ENCODE measurements around the gene LDB2. TPM values are rescaled to one million over a fixed set of nuclear protein-coding genes. Genes with fewer than 3 reads are reported as not detected.

LDB2 gene
- total RNA-seq, 4 donors from 2014 or later, result 7.0 to 26.4 (median 18.1) TPM

DNA sequence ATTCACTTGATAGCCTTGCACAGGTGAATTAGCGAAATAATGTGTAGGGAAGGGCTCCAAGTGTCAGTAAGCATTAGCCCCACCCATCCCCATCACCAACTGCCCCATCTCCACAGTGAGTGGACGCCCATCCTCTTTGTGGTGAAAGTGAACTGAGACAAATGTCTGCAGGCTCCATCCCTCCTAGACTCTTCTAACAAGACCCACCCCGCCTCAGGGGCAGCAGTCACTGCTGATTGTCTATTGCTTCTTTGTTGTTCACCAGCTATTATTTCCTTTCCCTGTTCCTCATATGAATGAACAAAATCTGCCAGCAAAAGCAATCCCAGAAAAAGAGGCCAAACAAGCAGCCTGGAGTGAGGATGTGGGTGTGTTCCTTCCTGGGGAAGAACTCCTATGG lies 96.4 kb downstream of the LDB2 start:
- Histone ChIP-seq H3K27ac (no peak overlapping the region), H3K4me3 (no peak overlapping the region), H3K36me3 (no peaks in the 10 kb centered on the region), H3K4me1 (no peaks in the 10 kb centered on the region), H3K27me3 (no peaks in the 10 kb centered on the region), H3K9me3 (no peaks in the 10 kb centered on the region)
- DNase-seq (no peak), ATAC-seq (no peak)
- in situ Hi-C loops (cut with MboI; ENCODE audit: low sequenced_read_pairs in 4 of 4), result no loop called here
- intact Hi-C loops (cut with DNase I; ENCODE audit: low total_unique reads), result no loop called here
- no peak for TF ChIP-seq POLR2A (IDR thresholded peaks at IDR 0.05)
- TF ChIP-seq, protein P1, sequence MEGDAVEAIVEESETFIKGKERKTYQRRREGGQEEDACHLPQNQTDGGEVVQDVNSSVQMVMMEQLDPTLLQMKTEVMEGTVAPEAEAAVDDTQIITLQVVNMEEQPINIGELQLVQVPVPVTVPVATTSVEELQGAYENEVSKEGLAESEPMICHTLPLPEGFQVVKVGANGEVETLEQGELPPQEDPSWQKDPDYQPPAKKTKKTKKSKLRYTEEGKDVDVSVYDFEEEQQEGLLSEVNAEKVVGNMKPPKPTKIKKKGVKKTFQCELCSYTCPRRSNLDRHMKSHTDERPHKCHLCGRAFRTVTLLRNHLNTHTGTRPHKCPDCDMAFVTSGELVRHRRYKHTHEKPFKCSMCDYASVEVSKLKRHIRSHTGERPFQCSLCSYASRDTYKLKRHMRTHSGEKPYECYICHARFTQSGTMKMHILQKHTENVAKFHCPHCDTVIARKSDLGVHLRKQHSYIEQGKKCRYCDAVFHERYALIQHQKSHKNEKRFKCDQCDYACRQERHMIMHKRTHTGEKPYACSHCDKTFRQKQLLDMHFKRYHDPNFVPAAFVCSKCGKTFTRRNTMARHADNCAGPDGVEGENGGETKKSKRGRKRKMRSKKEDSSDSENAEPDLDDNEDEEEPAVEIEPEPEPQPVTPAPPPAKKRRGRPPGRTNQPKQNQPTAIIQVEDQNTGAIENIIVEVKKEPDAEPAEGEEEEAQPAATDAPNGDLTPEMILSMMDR (IDR thresholded peaks at IDR 0.05 in 4 of 5, conservative IDR thresholded peaks at IDR 0.05 in 1 of 5), result no peak

DNA sequence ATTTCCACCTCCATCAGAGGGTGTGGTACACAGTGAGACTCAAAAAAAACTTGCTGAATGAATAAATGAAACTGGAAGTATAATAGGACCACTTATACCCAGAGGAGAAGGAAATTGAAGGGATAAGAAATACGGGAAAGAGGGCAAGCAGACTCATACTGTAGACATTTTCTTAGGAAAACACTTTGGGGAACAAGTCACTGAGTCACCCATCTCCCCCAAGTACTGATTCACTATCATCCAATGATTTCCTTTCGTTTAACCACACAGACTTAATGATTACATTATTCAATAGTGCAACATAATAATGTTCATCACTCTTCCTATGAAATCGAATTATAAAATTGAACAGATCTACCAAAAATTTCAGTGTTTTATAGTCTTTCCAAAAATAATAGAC lies 97.1 kb downstream of the LDB2 start:
- Histone ChIP-seq H3K27ac (no peak overlapping the region), H3K4me3 (no peak overlapping the region), H3K27me3 (no peaks in the 10 kb centered on the region), H3K9me3 (no peaks in the 10 kb centered on the region), H3K36me3 (no peaks in the 10 kb centered on the region), H3K4me1 (no peaks in the 10 kb centered on the region)
- DNase-seq (no peak), ATAC-seq (no peak)
- intact Hi-C loops (cut with DNase I; ENCODE audit: low total_unique reads) (no loop called here), in situ Hi-C loops (cut with MboI; ENCODE audit: low sequenced_read_pairs in 4 of 4) (no loop called here)
- TF ChIP-seq, protein P1 (IDR thresholded peaks at IDR 0.05 in 4 of 5, conservative IDR thresholded peaks at IDR 0.05 in 1 of 5), result no peak

DNA sequence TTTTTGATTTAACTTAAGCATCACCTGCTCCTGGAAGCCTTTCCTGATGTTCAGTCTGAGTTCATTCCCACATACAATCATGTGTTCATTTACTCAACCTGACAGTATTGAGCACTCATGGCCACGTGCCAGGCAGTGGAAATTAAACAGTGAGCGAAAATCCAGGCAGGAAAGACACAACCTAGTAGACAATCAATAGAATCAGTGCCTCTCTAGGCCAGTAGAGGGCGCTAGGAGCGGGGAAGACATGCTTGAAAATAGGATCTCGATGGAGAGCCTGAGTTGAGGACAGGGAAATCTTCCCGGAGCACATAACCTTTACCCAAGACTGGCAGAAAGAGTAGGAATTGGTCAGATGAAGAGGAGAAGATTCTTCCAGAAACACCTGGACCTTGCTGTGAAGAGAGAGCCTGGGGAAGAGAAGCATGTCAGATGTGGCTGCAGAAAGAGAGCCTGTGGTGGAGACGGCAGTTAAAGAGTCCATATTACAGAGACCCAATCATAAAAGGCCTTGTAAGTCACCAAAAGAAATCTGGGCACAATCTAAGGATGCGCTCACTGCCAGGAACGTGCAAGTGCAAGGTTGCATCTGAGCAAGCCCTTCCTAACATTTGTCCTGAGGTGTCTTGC lies 103.5 kb downstream of the LDB2 start:
- ATAC-seq, result no peak
- intact Hi-C loops (cut with DNase I; ENCODE audit: low total_unique reads), result no loop called here

DNA sequence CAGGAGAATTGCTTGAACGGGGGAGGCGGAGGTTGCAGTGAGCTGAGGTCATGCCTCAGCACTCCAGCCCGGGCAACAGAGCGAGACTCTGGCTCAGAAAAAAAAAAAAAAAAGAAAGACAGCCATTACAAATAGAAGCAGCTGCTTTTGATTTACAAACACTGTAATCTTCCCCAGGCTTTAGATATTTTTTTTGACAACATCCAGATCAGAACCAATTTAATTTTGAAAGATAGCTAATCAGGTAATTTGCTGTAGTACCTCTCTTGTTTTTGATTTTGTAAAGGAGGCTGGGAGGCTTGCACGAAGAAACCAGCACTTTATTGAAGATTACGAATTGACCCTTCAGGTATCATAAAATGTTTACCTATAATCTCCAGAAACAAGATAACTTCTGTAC lies 107.0 kb downstream of the LDB2 start:
- ATAC-seq (no peak), DNase-seq (no peak)
- H3K36me3 ChIP-seq, result no peaks in the 10 kb centered on the region
- in situ Hi-C loops (cut with MboI; ENCODE audit: low sequenced_read_pairs in 4 of 4), result no loop called here
- H3K9me3 ChIP-seq, result no peaks in the 10 kb centered on the region
- H3K4me1 ChIP-seq, result peaks cover 0 to 4% of the 10 kb centered on the region in 2 donors
- no peak overlapping the region for H3K4me3 ChIP-seq
- no peak for TF ChIP-seq POLR2A (IDR thresholded peaks at IDR 0.05)
- TF ChIP-seq, protein P1 (IDR thresholded peaks at IDR 0.05 in 4 of 5, conservative IDR thresholded peaks at IDR 0.05 in 1 of 5), result no peak
- intact Hi-C loops (cut with DNase I; ENCODE audit: low total_unique reads), result no loop called here
- no peak overlapping the region for H3K27ac ChIP-seq
- no peaks in the 10 kb centered on the region for H3K27me3 ChIP-seq

More for the DNA sequence above, 103.5 kb downstream of the LDB2 start:
- H3K4me1 ChIP-seq, result peaks cover 0 to 4% of the 10 kb centered on the region in 2 donors
- in situ Hi-C loops (cut with MboI; ENCODE audit: low sequenced_read_pairs in 4 of 4), result no loop called here
- DNase-seq, result peak in 1 of 2 donors; percentile 10
- H3K4me3 ChIP-seq, result no peak overlapping the region
- no peaks in the 10 kb centered on the region for H3K9me3 ChIP-seq
- no peaks in the 10 kb centered on the region for H3K27me3 ChIP-seq
- no peaks in the 10 kb centered on the region for H3K36me3 ChIP-seq
- H3K27ac ChIP-seq, result no peak overlapping the region
- no peak for TF ChIP-seq POLR2A (IDR thresholded peaks at IDR 0.05)
- TF ChIP-seq, protein P1 (IDR thresholded peaks at IDR 0.05 in 4 of 5, conservative IDR thresholded peaks at IDR 0.05 in 1 of 5), result peak; percentile 21 to 52 (median 41)

DNA sequence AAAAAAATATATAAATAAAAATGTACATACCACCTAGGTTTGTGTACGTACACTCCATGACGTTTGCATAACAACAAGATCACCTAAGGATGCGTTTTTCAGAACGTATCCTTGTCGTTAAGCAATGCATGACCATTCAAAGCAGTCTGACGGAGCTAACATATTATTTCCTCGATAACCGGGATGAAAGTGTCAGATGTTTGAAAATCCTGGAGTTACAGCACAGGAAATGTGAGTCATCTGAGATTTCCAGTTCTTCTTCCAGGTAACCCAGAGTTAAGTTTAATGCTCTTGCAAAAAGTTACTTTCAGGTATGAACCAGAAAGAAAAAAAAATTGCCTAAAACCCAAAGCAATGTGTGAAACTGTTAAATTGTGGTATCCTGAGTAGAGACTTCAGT lies 107.9 kb downstream of the LDB2 start:
- TF ChIP-seq, protein P1 (IDR thresholded peaks at IDR 0.05 in 4 of 5, conservative IDR thresholded peaks at IDR 0.05 in 1 of 5), result no peak
- no peak for TF ChIP-seq POLR2A (IDR thresholded peaks at IDR 0.05)
- Histone ChIP-seq H3K4me3 (no peak overlapping the region), H3K4me1 (no peaks in the 10 kb centered on the region), H3K9me3 (no peaks in the 10 kb centered on the region), H3K27me3 (no peaks in the 10 kb centered on the region), H3K36me3 (no peaks in the 10 kb centered on the region), H3K27ac (no peak overlapping the region)
- ATAC-seq (no peak), DNase-seq (no peak)
- in situ Hi-C loops (cut with MboI; ENCODE audit: low sequenced_read_pairs in 4 of 4), result no loop called here
- intact Hi-C loops (cut with DNase I; ENCODE audit: low total_unique reads), result no loop called here
